Activated gamma-delta T cell (primary cell): ENCODE measurements around the gene NAA40.

Experiments
- DNase-seq: peaks from one replicate; lab custom pipeline; 2025; lab: John Stamatoyannopoulos, UW
- total RNA-seq, 2 donors: gene quantifications; one replicate each; lab custom pipeline; 2026; lab: John Stamatoyannopoulos, UW

The NAA40 gene
- 67.1 to 69.5 reads per million in 2 donors for total RNA-seq

DNA sequence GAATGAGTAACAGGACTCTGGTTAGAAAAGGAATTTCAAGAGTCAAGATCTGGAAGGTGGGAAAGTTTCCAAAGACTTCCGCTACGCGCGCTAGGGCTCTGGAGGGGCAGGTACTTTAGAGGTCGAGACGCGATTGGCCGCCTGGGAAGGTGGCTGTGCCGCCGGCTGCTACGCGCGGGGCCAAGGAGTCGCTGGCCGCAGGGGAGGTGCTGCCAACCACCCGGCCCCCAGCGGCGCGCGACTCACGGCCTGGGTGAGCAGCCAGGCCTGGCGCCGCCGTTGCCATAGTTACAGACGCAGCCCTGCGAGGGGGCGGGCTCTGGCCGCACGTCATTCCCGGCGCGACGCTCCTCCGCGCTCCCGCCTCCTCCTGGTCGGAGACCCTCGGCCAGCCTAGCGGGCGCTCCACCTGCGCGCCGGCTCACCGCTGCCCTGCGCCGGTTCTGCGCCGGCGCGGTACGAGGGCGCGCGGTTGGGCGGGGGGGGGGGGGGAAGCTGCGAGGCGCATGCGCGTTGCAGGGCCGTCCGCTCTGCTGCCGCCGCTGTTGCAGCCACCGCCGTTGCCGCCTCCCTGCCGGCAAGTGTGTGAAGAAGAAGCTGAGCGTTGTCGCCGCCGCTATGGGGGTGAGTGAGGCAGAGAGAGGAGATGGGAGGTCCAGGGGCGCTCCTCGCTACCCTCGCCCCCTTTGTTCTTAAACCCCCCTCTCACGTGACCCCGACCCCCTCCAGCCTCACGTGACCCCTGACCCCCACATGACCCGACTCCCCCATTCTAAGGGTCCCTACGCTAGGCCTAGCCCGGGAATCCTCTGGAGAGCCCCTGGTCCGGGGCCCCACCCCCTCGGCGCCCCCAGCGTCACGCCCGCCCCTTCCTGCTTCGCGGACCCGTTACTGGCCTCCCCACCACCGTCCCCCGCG is at the start of gene NAA40:
TSS of gene NAA40 (plus strand) at position 524 of the 918 bp plus-strand sequence. CDS start at position 619, 95 bp downstream.
- DNase-seq, result peak; percentile 98

DNA sequence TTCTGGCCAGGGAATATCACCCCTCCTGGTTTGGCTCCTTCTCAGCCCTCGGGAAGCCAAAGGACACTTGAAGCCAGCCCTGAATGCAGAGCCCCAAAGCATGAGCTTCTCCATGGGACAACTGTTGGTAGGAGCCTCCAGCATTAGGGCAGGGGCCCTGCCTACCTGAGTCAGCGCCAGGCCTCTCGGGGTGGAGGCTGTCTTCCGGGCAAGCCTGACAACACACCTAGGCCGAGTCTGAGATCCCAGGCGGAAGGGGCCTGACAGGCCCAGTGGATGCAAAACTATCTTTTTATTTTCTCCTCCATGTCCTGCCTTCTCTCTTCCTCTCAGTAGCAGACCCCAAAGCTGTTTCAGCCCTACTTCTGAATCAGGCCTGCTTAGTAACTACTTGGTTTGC is 49.5 kb upstream of the NAA40 start:
- no peak for DNase-seq

- DNase-seq, result no peak
Observed at GRCh38 chr11:63890368-63890767, 48.4 kb upstream of the NAA40 start.

GRCh38 chr11:63892228-63892627 is 46.6 kb upstream of the NAA40 start:
- no peak for DNase-seq

DNA sequence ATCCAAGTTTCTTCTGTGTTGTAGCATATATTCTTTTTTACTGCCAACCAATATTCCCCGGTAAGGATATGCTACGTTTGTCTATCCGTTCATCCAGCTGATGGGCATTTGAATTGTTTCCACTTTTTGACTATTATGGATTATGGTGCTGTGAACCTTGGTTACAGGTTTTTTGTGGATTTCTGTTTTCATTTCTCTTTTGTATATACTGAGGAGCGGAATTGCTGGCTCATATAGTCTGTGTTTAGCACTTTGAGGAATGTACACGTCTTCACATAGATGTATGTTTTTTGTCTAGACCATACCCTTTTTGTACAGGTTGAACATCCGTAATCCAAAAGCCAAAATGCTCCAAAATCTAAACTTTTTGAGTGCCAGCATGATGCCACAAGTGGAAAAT is 45.4 kb upstream of the NAA40 start:
- no peak for DNase-seq

DNA sequence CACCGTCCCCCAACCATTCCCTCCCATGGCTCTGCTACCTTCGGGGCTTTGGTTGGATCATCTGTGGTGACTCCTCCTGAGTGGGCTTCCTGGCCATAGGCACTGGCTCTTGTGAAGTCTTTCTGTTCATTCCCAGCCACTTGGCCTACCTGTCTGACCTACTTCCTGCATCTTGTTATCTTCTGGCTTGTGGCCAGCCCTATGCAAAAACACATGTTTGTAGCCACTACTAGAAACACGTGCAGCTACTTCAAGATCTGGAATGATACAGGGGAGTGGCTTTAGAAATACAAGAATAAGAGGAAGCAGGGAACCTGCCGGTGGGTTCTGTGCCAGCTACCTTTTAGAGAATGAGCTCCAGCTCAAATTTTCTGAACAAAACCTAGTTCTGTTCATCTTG is 42.7 kb upstream of the NAA40 start:
- DNase-seq, result no peak

GRCh38 chr11:63897459-63898146 is 41.2 kb upstream of the NAA40 start:
- DNase-seq, result no peak

- DNase-seq, result no peak
Observed at GRCh38 chr11:63901660-63902059, 37.1 kb upstream of the NAA40 start.

GRCh38 chr11:63903884-63904283 is 34.9 kb upstream of the NAA40 start:
- DNase-seq, result no peak

- no peak for DNase-seq
Observed at GRCh38 chr11:63904743-63905142, 34.1 kb upstream of the NAA40 start.

GRCh38 chr11:63905179-63905578 is 33.6 kb upstream of the NAA40 start:
- no peak for DNase-seq

DNA sequence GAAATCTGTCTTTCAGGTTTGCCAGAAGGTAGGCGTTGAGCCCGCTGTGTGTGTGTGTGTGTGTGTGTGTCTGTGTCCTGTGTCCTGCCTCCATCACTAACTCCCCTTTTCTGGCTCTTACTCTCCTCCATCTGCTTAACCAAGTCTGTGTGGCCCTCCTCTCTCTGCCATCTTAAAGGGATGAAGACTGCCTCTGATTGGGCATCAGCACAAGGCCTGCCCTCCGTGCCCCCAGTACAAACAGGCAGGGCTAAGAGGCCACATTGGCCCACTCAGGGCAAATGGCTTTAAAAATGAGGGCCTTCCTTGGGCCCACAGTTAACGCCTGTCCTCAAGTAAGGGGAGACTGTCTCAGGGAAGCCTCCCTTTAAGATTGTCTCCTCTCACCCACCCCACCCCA is 32.7 kb upstream of the NAA40 start:
- DNase-seq, result no peak

DNA sequence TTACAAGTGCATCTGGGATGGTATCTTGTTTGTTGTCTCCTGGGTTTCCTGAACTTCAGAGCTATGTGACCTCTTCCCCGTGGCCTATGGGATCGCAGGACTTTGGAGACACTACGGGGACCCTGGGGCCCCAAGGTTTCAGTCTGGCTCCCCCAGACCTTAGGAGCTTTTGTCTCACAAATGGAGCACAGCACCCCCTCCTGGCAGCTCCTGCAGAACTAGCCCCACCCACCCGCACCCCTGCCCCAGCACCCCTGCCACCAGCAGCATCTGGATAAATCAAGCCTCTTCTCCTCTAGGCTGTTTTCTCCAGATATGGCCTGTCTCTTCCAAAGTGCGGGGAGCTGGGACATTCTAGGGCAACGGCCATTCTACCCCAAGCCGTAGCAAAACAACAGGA is 32.2 kb upstream of the NAA40 start:
- no peak for DNase-seq

DNA sequence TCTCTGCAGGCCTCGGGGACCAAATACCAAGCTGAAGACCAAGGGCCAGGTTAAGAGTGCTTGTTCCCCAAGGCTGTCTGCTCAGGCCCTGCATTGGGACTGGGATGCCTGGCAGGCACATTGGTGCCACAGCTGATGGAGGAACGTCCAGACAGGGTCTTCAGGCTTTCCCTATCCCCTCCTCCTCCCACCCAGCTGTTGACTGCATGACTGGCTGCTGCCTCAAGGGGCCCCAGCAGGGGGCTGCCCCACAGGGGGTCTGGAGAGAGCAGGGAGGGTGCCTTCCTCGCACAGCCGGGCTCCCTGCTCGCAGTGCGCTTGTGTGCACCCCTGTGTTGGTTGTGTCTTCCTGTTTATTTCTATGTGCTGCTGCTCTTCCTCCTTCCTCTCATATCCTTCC is 31.7 kb upstream of the NAA40 start:
- no peak for DNase-seq

GRCh38 chr11:63907808-63908530 is 30.8 kb upstream of the NAA40 start:
- no peak for DNase-seq

- DNase-seq, result no peak
Observed at GRCh38 chr11:63908631-63909401, 30.0 kb upstream of the NAA40 start.

DNA sequence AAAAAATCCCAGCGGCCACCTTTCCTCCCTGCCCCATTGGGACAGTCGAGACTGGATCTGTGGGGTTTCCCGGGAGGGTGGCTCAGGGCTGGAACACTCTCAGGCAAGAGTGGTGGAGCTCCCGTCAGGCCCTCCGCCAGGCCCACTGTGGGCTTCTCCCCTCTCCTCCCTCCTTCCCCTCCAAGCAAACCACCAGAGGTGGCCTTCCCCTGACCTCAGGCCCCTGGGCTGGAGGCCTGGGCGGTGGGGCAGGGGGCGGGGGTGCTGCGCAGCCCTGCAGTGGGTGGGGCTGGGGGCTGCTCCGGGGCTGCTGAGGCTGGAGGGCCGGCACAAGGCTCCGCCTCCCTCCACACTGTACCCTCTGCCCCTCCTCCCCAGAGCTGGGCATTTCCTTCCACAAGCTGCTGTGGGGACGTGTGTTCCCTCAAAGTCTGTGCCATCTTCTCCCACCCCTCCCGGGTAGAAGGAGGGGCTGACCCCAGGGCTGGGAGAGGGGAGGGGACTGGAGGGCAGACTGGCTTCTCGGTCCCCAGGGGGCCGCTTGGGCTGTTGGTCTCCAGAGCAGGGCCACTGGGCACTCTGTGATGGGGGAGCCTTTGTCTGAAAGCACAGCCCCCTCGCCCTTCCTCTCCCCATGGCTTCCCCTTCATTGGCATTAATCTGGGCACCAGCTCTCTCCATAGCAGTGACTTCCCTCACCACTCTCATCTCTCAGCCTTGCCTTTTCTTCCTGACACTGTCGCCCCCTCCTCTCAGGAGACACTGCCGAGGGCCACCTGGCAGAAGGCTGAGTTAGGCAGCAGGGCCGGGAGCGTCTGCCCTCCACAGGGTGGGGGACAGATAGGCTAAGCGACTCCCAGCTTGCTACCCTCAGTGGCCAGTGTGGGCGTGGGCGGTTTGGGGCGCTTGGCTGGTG is 29.0 kb upstream of the NAA40 start:
- no peak for DNase-seq

DNA sequence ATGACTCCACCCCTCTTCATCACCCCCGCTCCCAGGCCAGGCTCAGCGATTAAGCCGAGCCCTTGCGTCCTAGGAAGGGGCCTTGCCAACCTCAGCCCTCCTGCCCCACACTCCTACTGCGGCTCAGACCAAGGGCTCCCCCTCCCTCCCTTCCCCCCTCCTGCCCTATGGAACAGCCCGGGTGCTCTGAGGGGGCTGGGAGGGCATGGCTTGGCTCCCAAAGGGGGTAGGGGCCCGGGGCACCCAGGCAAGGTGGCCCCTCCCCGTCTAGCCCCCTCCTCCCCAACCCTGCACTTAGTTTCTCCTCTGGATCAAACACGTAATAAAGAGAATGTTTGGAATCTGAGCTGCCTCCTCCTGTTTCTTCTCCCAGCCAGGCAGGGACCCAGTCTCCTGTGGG is 28.1 kb upstream of the NAA40 start:
- no peak for DNase-seq

DNA sequence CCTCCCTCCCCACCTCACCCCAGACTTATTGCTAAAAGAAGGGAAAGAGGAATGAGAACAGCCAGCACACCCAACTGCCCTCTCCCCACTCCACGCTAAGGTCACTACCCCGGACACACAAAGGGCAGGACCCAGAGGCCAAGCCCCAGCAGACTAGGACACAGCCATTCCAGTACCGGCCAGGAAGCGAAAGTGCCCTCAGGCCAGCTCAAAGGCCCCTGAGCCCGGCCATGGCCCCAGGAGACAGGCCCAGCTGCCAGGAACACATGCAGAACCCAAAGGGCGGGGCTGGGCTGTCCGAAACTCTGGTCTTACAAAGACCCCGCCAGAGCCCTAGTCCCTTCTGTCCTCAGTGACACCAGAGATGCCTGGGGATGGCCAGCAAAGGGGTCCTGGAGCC is 27.4 kb upstream of the NAA40 start:
- no peak for DNase-seq

DNA sequence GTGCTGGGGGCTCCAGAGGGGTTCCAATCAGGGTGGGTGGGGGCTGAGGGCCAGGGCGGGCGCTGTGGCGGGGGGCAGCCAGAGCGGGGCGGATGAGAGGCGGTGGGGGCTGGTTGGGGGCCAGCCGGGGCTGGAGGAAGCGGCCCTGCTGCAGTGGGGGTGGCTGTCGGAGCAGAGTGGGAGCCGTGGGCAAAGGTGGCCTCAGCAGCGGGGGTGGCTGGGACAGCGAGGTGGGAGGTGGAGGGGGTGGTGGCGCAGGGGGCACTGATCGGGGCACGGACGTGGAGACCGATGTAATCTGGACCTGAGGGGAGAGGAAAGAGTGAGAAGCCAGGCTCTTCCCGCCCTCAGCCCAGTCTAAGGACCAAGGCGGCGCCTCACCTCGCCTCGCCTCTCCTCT is 26.9 kb upstream of the NAA40 start:
- no peak for DNase-seq

DNA sequence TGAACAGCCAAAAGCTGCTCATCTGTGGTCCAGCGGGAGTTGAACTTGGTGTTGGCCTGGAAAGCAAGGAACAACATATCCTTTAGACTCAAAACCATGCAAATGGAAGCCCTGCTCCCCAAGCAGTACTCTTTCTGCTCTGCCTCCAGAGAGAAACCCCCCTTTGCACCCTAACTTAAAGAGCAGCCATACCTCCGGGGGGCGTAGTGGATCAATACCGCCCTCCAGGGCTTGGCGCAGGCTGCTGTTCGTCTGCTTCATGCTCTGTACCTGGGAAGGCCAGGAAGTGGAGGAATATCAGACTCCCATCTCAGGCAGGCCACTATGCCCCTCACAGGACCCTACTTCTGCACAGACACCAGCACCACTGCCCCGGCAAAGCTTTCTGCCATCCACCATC is 26.1 kb upstream of the NAA40 start:
- DNase-seq, result no peak
